ENCODE results near the gene TRPC4AP.

- TF ChIP-seq CTCF (IDR thresholded peaks at IDR 0.05), result no peak
- TF ChIP-seq POLR2A (IDR thresholded peaks at IDR 0.05), result no peak
Measured at GRCh38 chr20:35000311-35000921, 92.2 kb downstream of the TRPC4AP start.
